ENCODE results near the gene PRDM10.
"Not testable (repeated sequence)": the region's sequence is repeated elsewhere in the genome, so short reads cannot be mapped to it uniquely, and the experiment has no call there.

PRDM10 gene

DNA sequence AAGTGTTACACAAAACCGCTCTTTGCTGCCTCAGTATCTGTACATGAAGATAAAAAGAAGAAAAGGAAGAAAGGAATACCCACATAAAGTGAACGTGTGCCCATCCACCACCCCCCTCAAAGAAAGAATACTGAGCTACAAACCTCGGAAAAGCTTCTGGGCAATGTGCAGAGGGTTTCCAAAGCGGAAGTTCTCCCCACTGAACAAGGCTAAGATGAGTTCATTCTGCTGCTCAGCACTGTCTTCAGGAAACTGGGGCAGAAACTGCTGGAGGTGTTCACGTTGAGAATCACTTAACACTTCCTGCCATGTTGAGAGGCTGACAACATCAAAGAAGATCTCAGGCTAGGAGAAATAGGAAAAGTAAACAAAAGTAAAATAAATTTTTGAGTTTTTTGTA, 114.2 kb downstream of the PRDM10 start:
- DNase-seq, result no peak

DNA sequence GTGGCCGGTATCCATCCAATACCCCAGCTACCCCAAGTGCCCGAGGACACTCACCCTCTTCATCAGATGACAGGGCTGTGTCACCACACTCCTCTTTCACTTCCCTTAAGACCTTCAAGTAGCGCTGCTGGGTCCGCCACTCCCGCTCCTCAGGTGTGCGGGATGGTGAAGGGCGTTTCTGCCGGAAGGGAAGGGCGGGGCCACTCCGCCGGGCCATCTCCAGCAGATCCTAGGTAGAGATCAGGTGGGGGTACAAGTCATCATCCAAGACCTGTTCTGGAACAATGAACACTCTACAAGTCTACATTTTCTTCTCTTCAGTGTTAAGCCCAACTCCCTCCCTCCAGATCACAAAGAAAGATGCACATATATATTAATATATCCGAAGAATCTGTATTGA, 117.3 kb downstream of the PRDM10 start:
- DNase-seq, result no peak

DNA sequence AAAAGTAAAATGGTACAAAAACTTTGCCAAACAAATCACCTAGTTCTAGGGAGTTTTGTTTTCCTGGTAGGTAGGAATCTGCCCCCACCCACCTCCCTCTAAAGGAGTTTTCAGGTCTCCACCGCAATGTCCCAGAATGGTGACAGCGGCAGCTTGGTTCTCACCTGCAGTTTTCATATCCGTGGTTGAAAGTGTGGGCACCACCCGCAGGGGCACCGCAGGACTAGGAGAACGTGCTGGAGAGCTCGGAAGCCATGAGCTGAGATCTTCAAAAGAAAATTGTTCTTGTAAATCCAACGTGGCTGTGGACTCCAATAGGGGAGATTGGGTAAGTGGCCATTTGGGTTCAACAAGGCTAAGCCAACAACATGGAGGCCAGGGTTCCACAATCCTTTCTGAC, 118.1 kb downstream of the PRDM10 start:
- DNase-seq, result no peak

DNA sequence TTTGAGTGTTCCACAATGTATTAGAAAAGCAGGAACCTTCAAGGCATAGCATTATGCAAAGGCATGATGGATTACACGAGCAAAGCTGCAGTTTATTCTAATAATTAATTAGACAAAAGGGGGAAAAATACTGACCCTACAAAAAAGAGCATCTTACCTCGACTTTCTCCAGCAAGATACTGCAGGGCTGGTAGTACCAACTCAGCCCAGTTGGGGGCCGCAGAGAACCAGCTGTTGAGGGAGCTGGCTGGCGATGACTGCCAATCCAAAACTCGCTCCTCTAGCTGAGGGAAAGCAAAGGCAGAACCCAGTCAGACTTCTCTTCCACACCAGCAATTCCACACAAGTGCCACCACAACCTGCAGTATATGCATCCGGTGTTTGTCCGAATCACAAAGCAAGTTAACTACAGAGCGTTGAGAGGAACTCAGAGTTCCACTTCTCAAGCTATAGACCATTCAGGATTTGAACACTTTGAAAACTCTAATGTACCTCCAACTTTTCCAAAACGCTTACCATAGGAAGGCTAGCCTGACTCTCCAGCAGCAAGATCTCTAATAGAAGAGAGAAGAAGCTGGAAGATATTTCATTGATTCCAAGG, 121.0 kb downstream of the PRDM10 start:
- peak; percentile 72 for DNase-seq

DNA sequence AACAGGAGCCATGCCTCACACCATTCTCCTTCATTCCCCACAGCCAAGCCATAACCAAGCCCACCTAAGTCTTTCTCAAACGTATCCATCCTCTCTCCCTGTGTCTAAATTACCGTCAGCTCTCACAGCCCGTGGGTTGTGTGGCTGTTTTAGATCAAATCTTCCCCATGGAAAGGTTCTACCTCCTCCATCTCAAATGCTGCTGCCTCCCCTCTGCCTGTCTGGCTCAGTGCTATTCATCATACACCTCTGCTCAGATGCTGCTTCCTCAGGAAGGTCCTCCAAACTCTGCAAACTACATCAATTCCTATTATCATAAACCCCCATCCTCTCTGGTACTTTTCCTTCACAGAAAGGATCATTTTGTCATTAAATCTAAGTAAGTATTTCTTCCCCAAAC, 122.3 kb downstream of the PRDM10 start:
- DNase-seq, result no peak

DNA sequence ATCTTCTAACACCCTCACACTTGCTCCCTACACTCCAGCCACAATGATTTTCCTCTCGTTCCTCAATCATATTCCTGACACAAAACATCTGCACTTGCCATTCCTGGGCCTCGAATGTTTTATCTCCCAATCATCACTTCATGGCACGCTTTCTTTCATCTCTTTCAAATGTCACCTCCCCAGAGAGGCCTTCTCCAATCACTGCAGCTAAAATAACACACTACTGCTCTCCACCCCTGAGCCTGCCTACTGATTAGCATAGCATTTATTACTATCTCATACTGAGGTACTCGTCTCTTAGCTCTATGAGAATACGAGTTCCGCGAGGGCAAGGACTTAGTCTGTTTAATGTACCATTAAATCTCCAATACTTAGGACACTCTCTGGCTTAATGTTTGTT, 130.7 kb downstream of the PRDM10 start:
- DNase-seq, result no peak

DNA sequence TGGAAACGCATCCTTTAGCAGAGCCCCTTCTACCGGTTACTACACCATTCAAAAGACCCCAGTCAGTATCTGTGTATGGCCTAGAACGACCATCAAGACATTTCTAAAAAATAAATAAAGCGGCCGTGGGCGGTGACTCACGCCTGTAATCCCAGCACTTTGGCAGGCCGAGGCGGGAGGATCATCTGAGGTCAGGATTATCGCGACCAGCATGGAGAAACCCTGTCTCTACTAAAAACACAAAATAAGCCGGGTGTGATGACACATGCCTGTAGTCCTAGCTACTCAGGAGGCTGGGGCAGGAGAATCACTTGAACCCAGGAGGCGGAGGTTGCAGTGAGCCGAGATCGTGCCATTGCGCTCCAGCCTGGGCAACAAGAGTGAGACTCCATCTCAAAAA, 134.0 kb downstream of the PRDM10 start:
- DNase-seq, result not testable (repeated sequence)

DNA sequence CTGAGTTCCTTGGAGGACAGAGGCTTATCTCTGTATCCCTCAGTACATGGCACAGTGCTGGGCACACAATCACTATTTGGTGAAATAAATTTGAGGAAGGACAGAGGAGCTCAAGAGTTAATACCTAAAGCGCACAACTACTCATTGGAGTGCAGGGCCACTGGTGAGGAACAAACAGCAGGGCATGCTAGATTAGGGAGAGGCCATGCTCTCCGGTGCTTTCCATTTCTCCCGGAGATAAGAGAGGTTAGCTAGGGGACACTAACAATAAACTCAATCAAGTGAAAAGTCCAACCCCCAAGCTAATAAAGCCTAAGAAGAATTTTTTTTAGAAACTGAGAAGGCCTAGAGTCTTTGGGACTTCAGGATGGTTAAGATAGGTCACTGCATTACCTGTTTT, 136.3 kb downstream of the PRDM10 start:
- no peak for DNase-seq

DNA sequence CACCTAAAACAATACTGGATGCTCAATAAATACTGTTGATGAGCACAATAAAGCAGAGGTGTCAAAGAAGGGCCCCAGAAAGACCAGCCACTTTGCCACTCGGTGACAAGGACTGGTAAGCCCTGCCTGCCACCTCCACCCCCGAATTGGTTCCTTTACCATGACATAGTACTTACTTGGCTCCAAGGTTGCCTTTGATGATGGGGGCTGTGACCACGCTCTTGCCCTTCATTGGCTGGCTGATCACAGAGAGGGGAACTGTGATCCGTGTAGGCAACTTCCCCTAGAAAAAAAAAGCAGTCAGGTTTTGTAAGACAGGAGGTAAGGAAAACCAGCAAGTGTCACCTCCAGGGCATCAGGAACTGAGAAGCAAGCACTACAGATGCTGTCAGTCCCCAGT, 136.9 kb downstream of the PRDM10 start:
- no peak for DNase-seq

DNA sequence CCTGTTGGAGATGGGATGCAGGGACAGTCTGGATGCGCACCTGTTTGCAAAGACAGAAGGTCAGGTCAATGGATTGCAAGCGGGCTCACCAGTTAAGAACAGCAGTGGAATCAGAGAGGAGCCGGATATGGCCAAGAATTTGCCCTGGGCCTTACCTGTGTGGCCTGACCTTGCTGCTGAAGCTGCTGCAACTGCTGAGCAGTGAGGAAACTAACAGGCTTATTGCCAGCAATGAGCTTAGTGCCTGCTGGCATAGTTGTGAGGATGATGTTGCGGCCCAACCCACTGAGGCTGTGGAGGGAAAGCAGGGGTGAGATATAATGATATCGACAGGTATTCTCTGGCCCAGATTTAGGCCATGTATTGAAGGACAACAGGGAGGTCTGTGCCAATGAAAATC, 137.8 kb downstream of the PRDM10 start:
- DNase-seq, result no peak

DNA sequence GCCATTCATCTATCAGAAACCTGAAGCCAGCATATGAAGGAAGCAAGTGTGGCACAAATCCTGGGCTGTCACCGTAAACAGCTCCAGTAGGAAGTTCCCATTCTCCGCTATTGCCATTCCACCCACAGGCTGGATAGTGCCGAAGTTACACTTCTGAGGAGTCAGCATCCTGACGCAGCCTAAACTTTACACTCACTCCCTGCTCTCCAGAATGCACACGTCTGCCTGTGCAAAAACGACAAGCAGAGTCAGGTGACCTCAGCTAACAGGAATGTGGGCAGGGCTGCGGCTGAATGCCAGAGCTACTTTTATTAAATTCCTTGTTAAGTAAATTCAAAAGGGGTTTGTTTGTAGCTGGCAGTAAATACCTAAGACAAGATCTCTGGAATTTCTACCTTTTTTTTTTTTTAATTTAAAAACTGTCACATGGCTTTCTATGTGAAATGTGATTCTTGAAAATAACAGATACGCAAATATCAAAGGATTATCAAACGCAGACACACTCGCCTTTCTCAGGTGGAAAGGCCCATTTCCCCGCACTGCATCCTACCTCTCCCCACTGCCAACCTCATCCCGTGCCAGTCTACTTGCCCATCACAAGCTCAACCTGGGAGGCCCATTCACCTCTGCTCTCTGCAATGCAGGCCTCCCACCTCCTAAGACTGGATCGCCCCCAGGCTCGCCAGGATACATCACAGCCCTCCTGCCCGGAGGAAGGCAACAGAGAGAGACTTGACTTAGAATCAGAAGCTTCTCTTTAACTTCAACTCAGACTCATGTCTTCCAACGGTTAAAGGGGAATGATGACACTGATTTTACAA, 140.7 kb downstream of the PRDM10 start:
- no peak for DNase-seq

DNA sequence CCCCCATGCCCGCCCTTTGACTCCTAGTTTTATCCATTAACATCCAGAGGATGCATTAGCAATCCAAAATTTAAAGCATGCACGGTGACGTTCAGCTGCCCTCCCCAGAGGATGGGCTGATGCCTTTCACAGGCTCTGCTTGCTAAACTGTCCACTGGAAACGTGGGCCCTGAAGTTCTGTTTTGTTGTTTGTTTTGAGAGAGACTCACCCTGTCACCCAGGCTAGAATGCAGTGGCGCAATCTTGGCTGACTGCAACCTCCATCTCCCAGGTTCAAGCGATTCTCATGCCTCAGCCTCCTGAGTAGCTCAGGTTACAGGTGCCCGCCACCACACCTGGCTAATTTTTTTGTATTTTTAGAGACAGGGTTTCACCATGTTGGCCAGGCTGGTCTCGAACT, 146.6 kb downstream of the PRDM10 start:
- DNase-seq, result no peak

DNA sequence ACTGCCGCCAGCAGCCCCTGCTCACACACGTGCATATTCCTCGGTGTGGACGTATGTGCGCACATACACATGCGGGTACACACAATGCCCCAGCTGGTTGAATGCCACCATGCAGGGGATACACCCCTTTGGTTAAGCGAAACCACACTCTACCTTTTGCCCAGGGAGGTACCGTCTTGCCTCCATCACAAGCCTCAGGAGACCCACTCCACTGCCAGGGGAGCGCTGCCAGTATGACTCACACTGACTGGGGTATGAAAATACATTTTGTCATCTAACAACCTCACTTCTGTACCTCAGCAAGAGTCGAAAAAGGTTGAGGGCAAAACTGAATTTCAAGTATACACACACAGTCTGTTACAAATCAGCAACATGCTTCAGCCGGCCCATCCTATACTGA, 147.5 kb downstream of the PRDM10 start:
- DNase-seq, result no peak

DNA sequence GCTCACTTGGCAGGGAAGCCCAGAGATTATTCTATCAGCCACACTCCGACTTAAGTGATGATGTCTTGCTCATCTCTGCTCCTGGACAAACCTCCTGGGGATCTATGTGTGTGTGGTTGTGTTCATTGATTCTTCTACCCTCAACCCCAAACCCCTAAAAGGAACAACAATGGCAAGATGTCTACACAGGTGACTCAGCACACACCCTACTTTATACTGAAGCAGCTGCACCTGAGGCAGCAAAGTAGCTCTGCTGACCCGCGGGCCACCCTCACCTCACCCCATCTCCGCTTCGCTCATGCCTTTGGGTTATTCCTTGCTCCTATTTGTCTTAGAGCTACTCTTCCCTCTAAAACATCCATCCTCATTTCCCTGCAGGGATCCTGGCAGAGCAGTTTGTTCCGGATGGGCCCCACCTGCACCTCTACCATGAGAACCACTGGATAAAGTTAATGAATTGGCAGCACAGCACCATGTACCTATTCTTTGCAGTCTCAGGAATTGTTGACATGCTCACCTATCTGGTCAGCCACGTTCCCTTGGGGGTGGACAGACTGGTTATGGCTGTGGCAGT, 148.3 kb downstream of the PRDM10 start:
- DNase-seq, result no peak

DNA sequence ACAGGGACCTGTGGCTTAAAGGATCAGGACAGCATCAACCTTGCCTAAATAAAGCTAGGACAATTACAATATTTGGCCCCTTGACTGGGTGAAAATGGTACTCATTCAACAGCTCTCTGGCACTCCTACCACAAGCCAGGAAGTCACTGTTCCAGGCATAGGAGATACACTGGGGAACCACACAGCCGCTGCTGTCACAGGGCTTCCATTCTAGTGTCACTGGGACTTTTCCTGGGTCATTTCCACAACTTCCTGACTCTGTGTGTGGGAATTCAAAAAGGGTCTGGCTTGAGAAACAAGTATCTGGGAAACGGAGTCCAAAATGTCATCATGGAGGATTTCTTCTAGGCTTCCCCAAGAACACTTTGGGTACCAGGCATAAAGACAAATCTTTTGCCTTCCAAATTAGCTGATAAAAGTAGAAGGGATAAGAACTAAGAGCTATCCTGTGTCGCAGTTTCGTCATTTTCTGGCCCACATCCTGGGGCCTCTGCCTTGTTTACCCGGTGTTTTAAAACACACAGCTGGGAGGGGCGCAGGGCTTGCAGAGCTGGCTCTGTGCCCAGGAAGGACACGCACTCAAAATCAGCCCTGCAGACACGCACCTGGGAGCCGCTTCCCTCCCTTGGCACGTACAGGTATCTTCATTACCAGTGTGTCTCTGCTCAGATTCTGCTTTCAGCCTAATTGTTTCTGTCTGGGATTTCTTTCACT, 149.0 kb downstream of the PRDM10 start:
- DNase-seq, result peak; percentile 11

DNA sequence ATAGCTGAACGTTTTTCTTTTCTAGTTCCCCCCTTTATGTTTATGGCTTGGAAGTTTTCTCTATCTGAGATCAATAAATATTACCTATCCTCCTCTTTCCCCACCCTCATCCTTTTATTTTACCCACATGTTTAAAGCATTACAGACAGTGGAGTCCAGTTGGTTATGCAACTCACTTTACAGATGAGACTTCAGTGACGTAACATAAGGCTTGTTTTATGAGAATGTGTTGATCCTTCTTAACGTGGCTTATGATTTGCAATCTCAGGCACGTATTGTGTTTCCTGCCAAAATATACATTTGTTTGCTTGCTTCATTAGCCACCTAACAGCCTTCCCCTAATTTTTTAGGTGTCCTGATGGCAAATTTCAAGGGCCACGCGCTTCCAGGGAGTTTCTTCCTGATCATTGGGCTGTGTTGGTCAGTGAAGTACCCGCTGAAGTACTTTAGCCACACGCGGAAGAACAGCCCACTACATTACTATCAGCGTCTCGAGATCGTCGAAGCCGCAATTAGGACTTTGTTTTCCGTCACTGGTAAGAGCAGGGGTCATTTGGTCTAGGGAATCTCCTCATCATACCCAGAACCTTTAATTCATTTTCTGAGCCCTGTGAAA, 150.4 kb downstream of the PRDM10 start:
- DNase-seq, result no peak

All from hematopoietic multipotent progenitor cell treated with erythropoietin and hydrocortisone succinate and interleukin-3 and kit ligand, for 6 days (in vitro differentiated cells).